NCI-H2196 treated with DMSO at 0.1 percent for 48 hours (cell line): Measurements from ENCODE around the gene CCDC18.

Source experiments
- DNase-seq: peaks from one replicate; lab custom pipeline; 2025; ENCODE audit not compliant: unreplicated experiment; lab: John Stamatoyannopoulos, UW

Gene CCDC18

GRCh38 chr1:93301131-93301530 lies 120.6 kb downstream of the CCDC18 start:
- no peak for DNase-seq

- no peak for DNase-seq
Observed at GRCh38 chr1:93302078-93302477, 121.6 kb downstream of the CCDC18 start.

GRCh38 chr1:93304716-93305138 lies 124.2 kb downstream of the CCDC18 start:
- peak; percentile 44 for DNase-seq

- DNase-seq: no peak
Observed at GRCh38 chr1:93306920-93307319, 126.4 kb downstream of the CCDC18 start.

- no peak for DNase-seq
Observed at GRCh38 chr1:93313026-93313425, 132.5 kb downstream of the CCDC18 start.

- DNase-seq: no peak
Observed at GRCh38 chr1:93317207-93317606, 136.7 kb downstream of the CCDC18 start.

GRCh38 chr1:93317943-93318342 lies 137.4 kb downstream of the CCDC18 start:
- DNase-seq: no peak

- DNase-seq: no peak
Observed at GRCh38 chr1:93321720-93322119, 141.2 kb downstream of the CCDC18 start.

- no peak for DNase-seq
Observed at GRCh38 chr1:93322349-93322748, 141.8 kb downstream of the CCDC18 start.

- no peak for DNase-seq
Observed at GRCh38 chr1:93323185-93323820, 142.8 kb downstream of the CCDC18 start.

- no peak for DNase-seq
Observed at GRCh38 chr1:93324486-93325464, 144.3 kb downstream of the CCDC18 start.
